K562 (cell line): ENCODE results near the gene KLHL29. TPM values are rescaled to one million over a fixed set of nuclear protein-coding genes. Genes with fewer than 3 reads are reported as not detected.

Source experiments
- ATAC-seq: fragments of 200-7000 bp; cut with Tn5 transposase; 3 replicates; pipeline ENCODE4 v1.9.1; 2020; ENCODE audit warnings: moderate library complexity
- BruUV-seq: library from RNA; stranded (reverse); fragments of 400-500 nt; replicated peaks from 2 replicates; lab custom pipeline; 2021; lab: Mats Ljungman, UMichigan
- CTCF ChIA-PET: fragments of 300-600 bp; formaldehyde crosslinking; extraction: SDS; loops from one replicate; lab custom pipeline; 2021; ENCODE audit warnings: low intra/inter-chr PET ratio; lab: Yijun Ruan, JAX
- POLR2A ChIA-PET: fragments of 300-600, 350-650 bp; sonication (Branson Sonifier 250); formaldehyde crosslinking; extraction: SDS; loops from one replicate; lab custom pipeline; 2021; ENCODE audit warnings: antibody characterized with exemption, inconsistent platforms; lab: Yijun Ruan, JAX
- DNase-seq, 4 experiments: peaks; one replicate each; pipeline versions ENCODE4 v3.0.0 to v3.0.0-alpha.2; 2011 to 2018; ENCODE audit warnings: low spot score in 3 of 4, mixed read lengths in 3 of 4; ENCODE audit errors: extremely low read depth in 1 of 4
- FAIRE-seq: peaks from 2 replicates; lab custom pipeline; 2011; peaks lifted over from hg19 to GRCh38; lab: Jason Lieb, UNC
- H2AFZ ChIP-seq: 2 replicates; pipeline ENCODE4 v1.6.0; 2011; ENCODE audit warnings: low read depth, low read length, control low read depth, inconsistent platforms
- H3K27ac ChIP-seq: fragments of 200-600 bp; 3 replicates; pipeline ENCODE4 v1.8.0; 2011; ENCODE audit warnings: low read depth, mild to moderate bottlenecking, control low read depth, inconsistent platforms, low read length, moderate library complexity, mixed read lengths; ENCODE audit errors: extremely low read depth
- H3K27me3 ChIP-seq, 2 experiments: fragments of 300-600 bp in 1 of 2; 2 replicates in 1 of 2; 3 replicates in 1 of 2; pipeline versions ENCODE4 v1.6.0 to v1.8.0; 2011; ENCODE audit warnings: inconsistent platforms in 2 of 2, low read length in 2 of 2, mild to moderate bottlenecking in 1 of 2, mixed read lengths in 1 of 2, moderate library complexity in 1 of 2; ENCODE audit not compliant: control insufficient read depth in 2 of 2, insufficient read depth in 2 of 2
- H3K36me3 ChIP-seq: fragments of 300-600 bp; 3 replicates; pipeline ENCODE4 v1.8.0; 2011; ENCODE audit warnings: mild to moderate bottlenecking, low read length, inconsistent platforms; ENCODE audit not compliant: control insufficient read depth, insufficient read depth
- H3K4me1 ChIP-seq, 2 experiments: fragments of 200-600 bp in 1 of 2; replicated peaks in 1 of 2; 2 replicates in 1 of 2; 3 replicates in 1 of 2; pipeline versions ENCODE4 v1.5.1 to v1.8.0; 2011; ENCODE audit warnings: inconsistent platforms in 2 of 2, low read length in 2 of 2, mild to moderate bottlenecking in 1 of 2, mixed read lengths in 1 of 2, moderate library complexity in 1 of 2; ENCODE audit not compliant: control insufficient read depth in 2 of 2, insufficient read depth in 2 of 2
- H3K4me2 ChIP-seq: 2 replicates; pipeline ENCODE4 v1.6.1; 2011; ENCODE audit warnings: low read length, control low read depth, inconsistent platforms, mixed read lengths; ENCODE audit not compliant: insufficient read depth
- H3K4me3 ChIP-seq: fragments of 200-600 bp; sonication (generic), shearing (Covaris generic); 2 replicates; pipeline ENCODE4 v1.5.1; 2016; ENCODE audit warnings: control low read depth, inconsistent platforms
- H3K79me2 ChIP-seq: fragments of 200-600 bp; 3 replicates; pipeline ENCODE4 v1.8.0; 2011; ENCODE audit warnings: low read length, inconsistent platforms; ENCODE audit not compliant: control insufficient read depth, insufficient read depth
- H3K9ac ChIP-seq, 2 experiments: 2 replicates each; pipeline versions ENCODE4 v1.6.0 to v1.6.1; 2011; ENCODE audit warnings: low read depth in 2 of 2, low read length in 2 of 2, control low read depth in 1 of 2, inconsistent platforms in 1 of 2, mild to moderate bottlenecking in 1 of 2, mixed read lengths in 1 of 2; ENCODE audit not compliant: insufficient read depth in 1 of 2
- H3K9me1 ChIP-seq: one replicate; pipeline ENCODE4 v1.6.0; 2011; ENCODE audit warnings: inconsistent platforms, mild to moderate bottlenecking, low read length, moderate library complexity; ENCODE audit not compliant: control insufficient read depth, insufficient read depth
- H3K9me3 ChIP-seq: replicated peaks from 2 replicates; pipeline ENCODE4 v1.5.1; 2011; ENCODE audit warnings: low read depth, low read length, inconsistent platforms; ENCODE audit not compliant: control insufficient read depth, insufficient read depth
- H4K20me1 ChIP-seq: replicated peaks from 2 replicates; pipeline ENCODE4 v1.6.1; 2011; ENCODE audit warnings: low read length, inconsistent platforms, mixed read lengths; ENCODE audit not compliant: control insufficient read depth, insufficient read depth
- ASH1L ChIP-seq: fragments of 450-650 bp; IDR thresholded peaks from 2 replicates; pipeline ENCODE4 v1.6.1; 2018; ENCODE audit warnings: borderline replicate concordance, mild to moderate bottlenecking, low read depth; ENCODE audit not compliant: partially characterized antibody
- DACH1 ChIP-seq: fragments of 450-650 bp; IDR thresholded peaks from 2 replicates; pipeline ENCODE4 v1.6.1; 2018; ENCODE audit not compliant: partially characterized antibody
- JUN ChIP-seq, 2 experiments: sonication (generic) in 1 of 2; formaldehyde crosslinking in 1 of 2; IDR thresholded peaks; 2 replicates each; pipeline versions ENCODE4 v1.6.1 to v1.8.0; 2012 to 2022; ENCODE audit warnings: borderline replicate concordance in 2 of 2, mild to moderate bottlenecking in 2 of 2, improper control_type of control experiment in 1 of 2, low read depth in 1 of 2, low read length in 1 of 2, missing genetic modification reagents in 1 of 2
- JUND ChIP-seq, 2 experiments: IDR thresholded peaks; 2 replicates in 1 of 2; 3 replicates in 1 of 2; pipeline ENCODE4 v1.6.1; 2011; ENCODE audit warnings: borderline replicate concordance in 2 of 2, low read depth in 2 of 2, low read length in 2 of 2, improper control_type of control experiment in 1 of 2, missing biosample characterization in 1 of 2, missing genetic modification characterization in 1 of 2, missing genetic modification reagents in 1 of 2
- MIER1 ChIP-seq: fragments of 450-650 bp; IDR thresholded peaks from 2 replicates; pipeline ENCODE4 v1.6.1; 2016; ENCODE audit warnings: antibody characterized with exemption, mild to moderate bottlenecking, low read depth
- NFE2L1 ChIP-seq: fragments of 450-650 bp; IDR thresholded peaks from 2 replicates; pipeline ENCODE4 v1.6.1; 2016; ENCODE audit warnings: missing genetic modification characterization, low read depth, mild to moderate bottlenecking, missing compliant biosample characterization, moderate library complexity, borderline replicate concordance
- OTX1 ChIP-seq: fragments of 450-650 bp; formaldehyde crosslinking; IDR thresholded peaks from 2 replicates; pipeline ENCODE4 v1.4.0; 2022; ENCODE audit warnings: mild to moderate bottlenecking
- RBM17 ChIP-seq: fragments of 200-400 bp; formaldehyde crosslinking; IDR thresholded peaks from 2 replicates; pipeline ENCODE4 v1.6.1; 2017; ENCODE audit warnings: low read depth, mild to moderate bottlenecking, low read length, borderline replicate concordance
- RBM39 ChIP-seq: fragments of 200-400 bp; formaldehyde crosslinking; optimal IDR thresholded peaks from 2 replicates; pipeline ENCODE3; 2018; ENCODE audit warnings: low read depth, low read length
- U2AF2 ChIP-seq: fragments of 200-400 bp; formaldehyde crosslinking; optimal IDR thresholded peaks from 2 replicates; pipeline ENCODE3; 2017; ENCODE audit warnings: low read depth, mild to moderate bottlenecking, low read length
- ZNF561 ChIP-seq: fragments of 450-650 bp; formaldehyde crosslinking; conservative IDR thresholded peaks from 2 replicates; pipeline ENCODE4 v1.4.0; 2020; ENCODE audit warnings: mild to moderate bottlenecking, moderate library complexity
- WGBS: fragments of 100-300 bp; shearing (Covaris generic); methylation state at CpG from one replicate; pipeline ENCODE4 v1.1.6; 2016; ENCODE audit warnings: low coverage, mixed read lengths; ENCODE audit not compliant: insufficient coverage; ENCODE audit errors: missing lambda C conversion rate; 5-methylcytosine and 5-hydroxymethylcytosine counted together
- in situ Hi-C: fragments of 300-500 bp; cut with MboI; formaldehyde crosslinking; loops from 4 replicates; pipeline ENCODE4 v1.15.0; 2018; ENCODE audit warnings: inconsistent platforms, mixed read lengths
- intact Hi-C: fragments of 100-400 bp; cut with micrococcal nuclease; formaldehyde crosslinking; loops from 2 replicates; pipeline ENCODE4 v1.14.2; 2022
- polyA plus RNA-seq, 8 experiments: library from polyadenylated mRNA; depleted of rRNA in 4 of 8; stranded (reverse) in 5 of 8; unstranded in 3 of 8; fragments of >200 nt; fragmentation: Nextera tagmentation in 2 of 8; fragmentation: Illumina TruSeq in 1 of 8; extraction: Ambion mirVana in 2 of 8; extraction: Trizol in 1 of 8; gene quantifications; 2 replicates each; pipeline versions ENCODE4 v1.2.1 to v1.2.3, GENCODE V29; 2011 to 2014; ENCODE audit warnings: inconsistent platforms in 1 of 8, missing spikeins in 1 of 8
- total RNA-seq, 7 experiments: library from RNA; depleted of rRNA in 6 of 7; stranded (reverse); fragments of >200 nt in 6 of 7; fragmentation: Illumina TruSeq in 2 of 7; extraction: Trizol in 2 of 7; gene quantifications; 2 replicates each; pipeline versions ENCODE4 v1.2.1 to v1.2.3, GENCODE V29; 2011 to 2021; ENCODE audit warnings: low replicate concordance in 1 of 7
- TF ChIP-seq, protein P1 (sequence below): fragments of 250-450 bp; sonication (Bioruptor Pico); IDR thresholded peaks from 2 replicates; pipeline ENCODE4 v1.8.0; 2021; ENCODE audit warnings: moderate library complexity, mild to moderate bottlenecking, inconsistent platforms
- TF ChIP-seq, protein P2 (sequence below): sonication (generic); formaldehyde crosslinking; IDR thresholded peaks from 2 replicates; pipeline ENCODE4 v1.8.0; 2022; ENCODE audit warnings: mild to moderate bottlenecking, missing genetic modification reagents
- TF ChIP-seq, protein P3 (sequence below): fragments of 450-650 bp; IDR thresholded peaks from 2 replicates; pipeline ENCODE4 v1.6.1; 2016; ENCODE audit warnings: borderline replicate concordance

KLHL29 gene
- total and polyA plus RNA-seq, 9 of the 15 experiments (the other 6 are each of a cell fraction or from before 2014, with no cell fraction given), result 0.03 to 0.31 (median 0.08) TPM; not detected in 1

DNA sequence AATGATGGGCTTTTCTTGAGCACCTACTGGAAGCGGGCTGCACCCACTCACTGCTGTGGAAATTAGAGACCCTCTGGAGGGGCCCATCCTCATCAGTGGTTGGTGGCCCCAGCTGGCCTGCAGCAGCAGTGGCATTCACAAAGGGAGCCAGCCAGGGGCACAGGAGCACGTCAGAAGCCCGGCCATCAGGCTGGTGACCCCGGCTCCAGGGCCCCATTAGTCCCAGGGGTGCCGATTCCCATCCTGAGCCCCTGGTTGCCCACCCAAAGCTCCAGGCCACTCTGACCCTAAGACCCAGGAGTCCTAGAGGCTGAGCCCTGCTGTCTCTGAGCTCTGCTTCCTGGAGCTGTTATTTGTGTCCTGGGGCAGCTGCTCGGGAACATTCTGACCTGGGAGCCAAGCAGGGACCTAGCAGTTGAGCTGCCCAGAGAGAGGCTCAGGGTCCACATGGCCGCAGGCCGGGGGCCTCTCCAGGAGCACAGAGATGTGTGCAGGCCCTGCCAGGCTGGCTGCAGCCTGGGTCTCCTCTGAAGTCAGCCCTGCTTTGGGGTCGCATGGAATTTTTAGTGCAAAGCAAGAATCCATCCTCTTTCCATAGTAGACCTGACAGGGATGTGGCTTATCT lies 207.2 kb downstream of the KLHL29 start:
- 0% methylated on average over 8 of the region's 9 CpGs for WGBS
- no TSS peak for BruUV-seq
- TF ChIP-seq, protein P1, sequence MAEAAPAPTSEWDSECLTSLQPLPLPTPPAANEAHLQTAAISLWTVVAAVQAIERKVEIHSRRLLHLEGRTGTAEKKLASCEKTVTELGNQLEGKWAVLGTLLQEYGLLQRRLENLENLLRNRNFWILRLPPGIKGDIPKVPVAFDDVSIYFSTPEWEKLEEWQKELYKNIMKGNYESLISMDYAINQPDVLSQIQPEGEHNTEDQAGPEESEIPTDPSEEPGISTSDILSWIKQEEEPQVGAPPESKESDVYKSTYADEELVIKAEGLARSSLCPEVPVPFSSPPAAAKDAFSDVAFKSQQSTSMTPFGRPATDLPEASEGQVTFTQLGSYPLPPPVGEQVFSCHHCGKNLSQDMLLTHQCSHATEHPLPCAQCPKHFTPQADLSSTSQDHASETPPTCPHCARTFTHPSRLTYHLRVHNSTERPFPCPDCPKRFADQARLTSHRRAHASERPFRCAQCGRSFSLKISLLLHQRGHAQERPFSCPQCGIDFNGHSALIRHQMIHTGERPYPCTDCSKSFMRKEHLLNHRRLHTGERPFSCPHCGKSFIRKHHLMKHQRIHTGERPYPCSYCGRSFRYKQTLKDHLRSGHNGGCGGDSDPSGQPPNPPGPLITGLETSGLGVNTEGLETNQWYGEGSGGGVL (CRISPR knock-in tag), result no peak
- TF ChIP-seq DACH1 (no peak), RBM39 (no peak), U2AF2 (no peak), JUN (IDR thresholded peaks at IDR 0.05; ENCODE audit: borderline replicate concordance, low read depth, low read length) (no peak), JUN (CRISPR knock-in tag; IDR thresholded peaks at IDR 0.05; ENCODE audit: borderline replicate concordance) (no peak), ASH1L (no peak), RBM17 (no peak), MIER1 (no peak), JUND (IDR thresholded peaks at IDR 0.05; ENCODE audit: borderline replicate concordance, low read depth, low read length) (no peak), JUND (tag; IDR thresholded peaks at IDR 0.05; ENCODE audit: borderline replicate concordance, low read depth, low read length) (no peak), ZNF561 (no peak), OTX1 (CRISPR knock-in tag) (no peak), NFE2L1 (no peak)
- TF ChIP-seq, protein P2, sequence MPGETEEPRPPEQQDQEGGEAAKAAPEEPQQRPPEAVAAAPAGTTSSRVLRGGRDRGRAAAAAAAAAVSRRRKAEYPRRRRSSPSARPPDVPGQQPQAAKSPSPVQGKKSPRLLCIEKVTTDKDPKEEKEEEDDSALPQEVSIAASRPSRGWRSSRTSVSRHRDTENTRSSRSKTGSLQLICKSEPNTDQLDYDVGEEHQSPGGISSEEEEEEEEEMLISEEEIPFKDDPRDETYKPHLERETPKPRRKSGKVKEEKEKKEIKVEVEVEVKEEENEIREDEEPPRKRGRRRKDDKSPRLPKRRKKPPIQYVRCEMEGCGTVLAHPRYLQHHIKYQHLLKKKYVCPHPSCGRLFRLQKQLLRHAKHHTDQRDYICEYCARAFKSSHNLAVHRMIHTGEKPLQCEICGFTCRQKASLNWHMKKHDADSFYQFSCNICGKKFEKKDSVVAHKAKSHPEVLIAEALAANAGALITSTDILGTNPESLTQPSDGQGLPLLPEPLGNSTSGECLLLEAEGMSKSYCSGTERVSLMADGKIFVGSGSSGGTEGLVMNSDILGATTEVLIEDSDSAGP (CRISPR knock-in tag), result no peak
- TF ChIP-seq, protein P3, sequence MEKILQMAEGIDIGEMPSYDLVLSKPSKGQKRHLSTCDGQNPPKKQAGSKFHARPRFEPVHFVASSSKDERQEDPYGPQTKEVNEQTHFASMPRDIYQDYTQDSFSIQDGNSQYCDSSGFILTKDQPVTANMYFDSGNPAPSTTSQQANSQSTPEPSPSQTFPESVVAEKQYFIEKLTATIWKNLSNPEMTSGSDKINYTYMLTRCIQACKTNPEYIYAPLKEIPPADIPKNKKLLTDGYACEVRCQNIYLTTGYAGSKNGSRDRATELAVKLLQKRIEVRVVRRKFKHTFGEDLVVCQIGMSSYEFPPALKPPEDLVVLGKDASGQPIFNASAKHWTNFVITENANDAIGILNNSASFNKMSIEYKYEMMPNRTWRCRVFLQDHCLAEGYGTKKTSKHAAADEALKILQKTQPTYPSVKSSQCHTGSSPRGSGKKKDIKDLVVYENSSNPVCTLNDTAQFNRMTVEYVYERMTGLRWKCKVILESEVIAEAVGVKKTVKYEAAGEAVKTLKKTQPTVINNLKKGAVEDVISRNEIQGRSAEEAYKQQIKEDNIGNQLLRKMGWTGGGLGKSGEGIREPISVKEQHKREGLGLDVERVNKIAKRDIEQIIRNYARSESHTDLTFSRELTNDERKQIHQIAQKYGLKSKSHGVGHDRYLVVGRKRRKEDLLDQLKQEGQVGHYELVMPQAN, result no peak
- Histone ChIP-seq H3K4me1 (no peaks in the 10 kb centered on the region; a peak in 1 of 5 replicates), H3K27ac (no peak overlapping the region), H3K4me2 (no peak overlapping the region), H3K9ac (no peak overlapping the region), H3K79me2 (no peaks in the 10 kb centered on the region), H3K4me3 (no peak overlapping the region), H3K27me3 (peaks cover 46 to 92% of the 10 kb centered on the region in 2 experiments), H3K9me1 (no peaks in the 10 kb centered on the region), H2AFZ (no peak overlapping the region), H3K36me3 (no peaks in the 10 kb centered on the region), H3K9me3 (no peaks in the 10 kb centered on the region), H4K20me1 (peaks cover 4% of the 10 kb centered on the region; the same call in 1 of the 2 replicates)
- in situ Hi-C loops (no loop called here), intact Hi-C loops (no loop called here)
- DNase-seq (no peak), ATAC-seq (no peak), FAIRE-seq (no peak)
- POLR2A ChIA-PET, result no interaction called here
- CTCF ChIA-PET, result no interaction called here
